ENCODE measurements around the gene MYO6.
A peak's percentile ranks its signal among the peaks of the same experiment; 100 is the strongest.
"Not testable (repeated sequence)": the region's sequence is repeated elsewhere in the genome, so short reads cannot be mapped to it uniquely, and the experiment has no call there.

The MYO6 gene

GRCh38 chr6:75892384-75892783 is 143.3 kb downstream of the MYO6 start:
- no peak for DNase-seq (ENCODE audit: low read depth in 2 of 2)

- no peak for DNase-seq (ENCODE audit: low read depth in 2 of 2)
These were observed 144.2 kb downstream of the MYO6 start for GRCh38 chr6:75893058-75893775.

GRCh38 chr6:75893776-75894152 is 144.7 kb downstream of the MYO6 start:
- DNase-seq (ENCODE audit: low read depth in 2 of 2): no peak

- no peak for DNase-seq (ENCODE audit: low read depth in 2 of 2)
These were observed 147.5 kb downstream of the MYO6 start for GRCh38 chr6:75896526-75896925.

- not testable (repeated sequence) for DNase-seq (ENCODE audit: low read depth in 2 of 2)
These were observed 151.2 kb downstream of the MYO6 start for GRCh38 chr6:75900216-75900615.

GRCh38 chr6:75905129-75905528 is 156.1 kb downstream of the MYO6 start:
- not testable (repeated sequence) for DNase-seq (ENCODE audit: low read depth in 2 of 2)

GRCh38 chr6:75906871-75907270 is 157.8 kb downstream of the MYO6 start:
- DNase-seq (ENCODE audit: low read depth in 2 of 2): no peak

- no peak for DNase-seq (ENCODE audit: low read depth in 2 of 2)
These were observed 158.4 kb downstream of the MYO6 start for GRCh38 chr6:75907444-75907843.

GRCh38 chr6:75913040-75913439 is 164.0 kb downstream of the MYO6 start:
- DNase-seq (ENCODE audit: low read depth in 2 of 2): no peak

GRCh38 chr6:75922226-75922625 is 173.2 kb downstream of the MYO6 start:
- no peak for DNase-seq (ENCODE audit: low read depth in 2 of 2)

GRCh38 chr6:75926293-75927168 is 177.5 kb downstream of the MYO6 start:
- DNase-seq (ENCODE audit: low read depth in 2 of 2): no peak

GRCh38 chr6:75931011-75931680 is 182.1 kb downstream of the MYO6 start:
- no peak for DNase-seq (ENCODE audit: low read depth in 2 of 2)

GRCh38 chr6:75932067-75932466 is 183.0 kb downstream of the MYO6 start:
- no peak for DNase-seq (ENCODE audit: low read depth in 2 of 2)

- no peak for DNase-seq (ENCODE audit: low read depth in 2 of 2)
These were observed 184.4 kb downstream of the MYO6 start for GRCh38 chr6:75933387-75933975.

GRCh38 chr6:75934643-75935472 is 185.8 kb downstream of the MYO6 start:
- peak in 1 of 2 donors; percentile 5 for DNase-seq (ENCODE audit: low read depth in 2 of 2)

GRCh38 chr6:75935473-75935793 is 186.4 kb downstream of the MYO6 start:
- no peak for DNase-seq (ENCODE audit: low read depth in 2 of 2)

GRCh38 chr6:75936682-75937081 is 187.6 kb downstream of the MYO6 start:
- DNase-seq (ENCODE audit: low read depth in 2 of 2): no peak

- DNase-seq (ENCODE audit: low read depth in 2 of 2): no peak
These were observed 188.8 kb downstream of the MYO6 start for GRCh38 chr6:75937846-75938245.

GRCh38 chr6:75940564-75940963 is 191.5 kb downstream of the MYO6 start:
- no peak for DNase-seq (ENCODE audit: low read depth in 2 of 2)

GRCh38 chr6:75941509-75941908 is 192.5 kb downstream of the MYO6 start:
- DNase-seq (ENCODE audit: low read depth in 2 of 2): no peak

- DNase-seq (ENCODE audit: low read depth in 2 of 2): no peak
These were observed 194.3 kb downstream of the MYO6 start for GRCh38 chr6:75943381-75943780.
